ENCODE measurements around the gene WDR7.

The WDR7 gene

DNA sequence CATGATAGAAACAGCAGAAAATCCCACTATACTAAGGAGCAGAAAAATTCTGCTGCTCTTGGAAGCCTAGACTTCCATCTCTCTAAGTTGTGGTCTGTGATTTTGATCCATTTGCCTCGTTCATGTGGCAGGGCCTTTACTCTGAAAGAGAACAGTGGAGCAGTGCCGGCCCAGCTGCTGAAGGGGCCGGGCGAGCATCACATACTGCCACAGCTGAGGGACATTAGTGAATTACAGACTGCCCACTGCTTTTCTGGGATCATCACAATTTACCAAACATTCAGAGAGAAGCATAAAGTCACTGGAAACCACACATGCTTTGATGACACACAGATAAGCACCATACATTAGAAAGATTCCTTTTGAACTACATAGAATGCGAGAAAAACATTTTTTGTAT, 278.7 kb downstream of the WDR7 start:
- TF ChIP-seq, protein P1, sequence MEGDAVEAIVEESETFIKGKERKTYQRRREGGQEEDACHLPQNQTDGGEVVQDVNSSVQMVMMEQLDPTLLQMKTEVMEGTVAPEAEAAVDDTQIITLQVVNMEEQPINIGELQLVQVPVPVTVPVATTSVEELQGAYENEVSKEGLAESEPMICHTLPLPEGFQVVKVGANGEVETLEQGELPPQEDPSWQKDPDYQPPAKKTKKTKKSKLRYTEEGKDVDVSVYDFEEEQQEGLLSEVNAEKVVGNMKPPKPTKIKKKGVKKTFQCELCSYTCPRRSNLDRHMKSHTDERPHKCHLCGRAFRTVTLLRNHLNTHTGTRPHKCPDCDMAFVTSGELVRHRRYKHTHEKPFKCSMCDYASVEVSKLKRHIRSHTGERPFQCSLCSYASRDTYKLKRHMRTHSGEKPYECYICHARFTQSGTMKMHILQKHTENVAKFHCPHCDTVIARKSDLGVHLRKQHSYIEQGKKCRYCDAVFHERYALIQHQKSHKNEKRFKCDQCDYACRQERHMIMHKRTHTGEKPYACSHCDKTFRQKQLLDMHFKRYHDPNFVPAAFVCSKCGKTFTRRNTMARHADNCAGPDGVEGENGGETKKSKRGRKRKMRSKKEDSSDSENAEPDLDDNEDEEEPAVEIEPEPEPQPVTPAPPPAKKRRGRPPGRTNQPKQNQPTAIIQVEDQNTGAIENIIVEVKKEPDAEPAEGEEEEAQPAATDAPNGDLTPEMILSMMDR (conservative IDR thresholded peaks at IDR 0.05; ENCODE audit: low read depth, low read length) = no peak
- DNase-seq (ENCODE audit: low read depth) = no peak
- H3K4me3 ChIP-seq (ENCODE audit: low read depth, low read length) = no peak overlapping the region

GRCh38 chr18:56933472-56933871, 282.3 kb downstream of the WDR7 start:
- TF ChIP-seq, protein P1 (conservative IDR thresholded peaks at IDR 0.05; ENCODE audit: low read depth, low read length) = no peak
- no peak for DNase-seq (ENCODE audit: low read depth)

GRCh38 chr18:56934131-56934530, 283.0 kb downstream of the WDR7 start:
- no peak overlapping the region for H3K4me3 ChIP-seq (ENCODE audit: low read depth, low read length)
- TF ChIP-seq, protein P1 (conservative IDR thresholded peaks at IDR 0.05; ENCODE audit: low read depth, low read length) = no peak
- no peak for DNase-seq (ENCODE audit: low read depth)

More at GRCh38 chr18:56933472-56933871, 282.3 kb downstream of the WDR7 start:
- no peak overlapping the region for H3K4me3 ChIP-seq (ENCODE audit: low read depth, low read length)

GRCh38 chr18:56934906-56935305, 283.7 kb downstream of the WDR7 start:
- H3K4me3 ChIP-seq (ENCODE audit: low read depth, low read length) = no peak overlapping the region
- DNase-seq (ENCODE audit: low read depth) = no peak
- TF ChIP-seq, protein P1 (conservative IDR thresholded peaks at IDR 0.05; ENCODE audit: low read depth, low read length) = no peak

DNA sequence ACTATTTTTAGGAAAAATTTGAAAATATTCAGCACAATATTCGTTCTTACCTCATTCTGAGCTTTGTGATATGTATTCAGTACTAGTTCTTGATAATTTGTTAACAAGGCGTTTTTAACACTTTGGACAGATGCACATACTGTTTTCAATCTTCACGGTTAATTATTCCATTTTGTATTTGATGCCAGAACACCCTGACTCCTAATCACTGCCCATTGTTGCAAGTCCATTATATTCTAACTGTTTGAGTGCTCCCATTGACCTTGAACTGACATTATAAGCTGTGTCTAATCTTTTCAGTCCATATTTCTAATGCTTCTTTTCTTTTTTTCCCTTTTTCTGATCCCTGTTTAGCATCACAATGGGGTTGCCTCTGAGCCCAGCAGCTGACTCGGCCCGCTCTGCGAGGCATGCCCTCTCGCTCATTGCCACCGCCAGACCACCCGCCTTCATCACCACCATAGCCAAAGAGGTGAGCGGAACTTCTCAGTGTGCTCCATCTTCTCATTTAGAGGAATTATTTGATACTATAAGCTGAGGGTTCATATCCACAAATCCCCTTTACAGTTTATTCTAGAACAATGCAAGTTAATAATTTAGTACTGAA, 284.4 kb downstream of the WDR7 start:
- no peak overlapping the region for H3K4me3 ChIP-seq (ENCODE audit: low read depth, low read length)
- DNase-seq (ENCODE audit: low read depth) = no peak
- TF ChIP-seq, protein P1 (conservative IDR thresholded peaks at IDR 0.05; ENCODE audit: low read depth, low read length) = no peak

GRCh38 chr18:56936457-56936856, 285.3 kb downstream of the WDR7 start:
- TF ChIP-seq, protein P1 (conservative IDR thresholded peaks at IDR 0.05; ENCODE audit: low read depth, low read length) = no peak
- DNase-seq (ENCODE audit: low read depth) = no peak
- H3K4me3 ChIP-seq (ENCODE audit: low read depth, low read length) = no peak overlapping the region

DNA sequence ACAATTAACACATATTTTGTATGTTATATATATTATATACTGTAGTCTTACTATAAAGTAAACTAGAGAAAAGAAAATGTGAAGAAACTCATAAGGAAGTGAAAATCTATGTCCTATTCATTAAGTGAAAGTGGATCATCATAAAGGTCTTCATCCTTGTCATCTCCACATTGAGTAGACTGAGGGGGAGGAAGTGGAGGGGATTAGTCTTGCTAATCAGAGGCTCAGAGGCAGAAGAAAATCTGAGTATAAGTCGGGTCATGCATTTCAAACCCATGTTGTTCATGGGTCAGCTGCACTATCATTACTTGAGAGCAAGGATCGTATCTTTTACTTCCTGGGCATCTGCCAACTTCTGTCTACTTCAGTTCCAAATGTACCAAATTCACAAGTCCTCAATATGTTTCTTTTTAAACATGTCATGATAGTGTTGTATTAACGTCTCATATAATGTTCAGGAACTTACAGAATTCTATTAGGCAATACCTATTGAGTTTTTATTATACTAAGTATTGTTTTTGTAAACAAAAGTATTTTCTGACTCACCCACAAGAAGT, 286.8 kb downstream of the WDR7 start:
- DNase-seq (ENCODE audit: low read depth) = peak; percentile 15
- H3K4me3 ChIP-seq (ENCODE audit: low read depth, low read length) = no peak overlapping the region
- TF ChIP-seq, protein P1 (conservative IDR thresholded peaks at IDR 0.05; ENCODE audit: low read depth, low read length) = no peak

All from choroid plexus epithelial cell (primary cell).